Measurements from ENCODE around the gene AJAP1. TPM values are rescaled to one million over a fixed set of nuclear protein-coding genes. Genes with fewer than 3 reads are reported as not detected.

AJAP1 gene
- total RNA-seq, 1 experiment from 2014 or later: not detected

DNA sequence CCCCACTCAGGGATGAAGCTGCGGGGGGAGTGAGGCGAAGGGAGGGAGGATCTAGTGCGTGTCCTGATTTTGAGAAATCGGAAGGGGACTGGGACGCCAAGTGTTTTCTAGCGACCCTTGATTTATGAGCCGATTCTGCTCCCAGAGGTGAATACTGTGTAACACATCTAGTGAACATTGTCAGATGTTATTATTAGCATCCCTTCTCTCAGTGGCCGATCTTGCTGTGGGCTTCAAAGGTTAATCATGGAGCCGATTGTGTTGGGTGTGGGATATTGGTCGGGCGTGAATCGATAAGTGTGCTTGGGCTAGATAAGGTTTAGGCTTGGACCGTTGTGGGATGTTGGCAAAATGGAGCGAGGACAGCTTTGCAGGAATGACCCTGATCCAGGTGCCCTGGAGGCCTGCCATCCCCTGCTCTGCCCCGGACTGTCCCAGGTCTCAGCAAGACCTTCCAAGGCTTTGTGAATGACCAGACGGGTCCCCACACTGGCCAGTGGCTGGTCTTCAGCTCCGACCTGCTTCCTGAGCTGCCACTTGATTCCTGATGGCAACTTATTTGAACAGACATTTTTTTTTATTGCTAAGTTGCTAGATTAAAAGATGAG is 2.2 kb downstream of the AJAP1 start:
- no peak overlapping the region for H3K9ac ChIP-seq (ENCODE audit: low read length)
- no peak overlapping the region for H3K4me2 ChIP-seq (ENCODE audit: low read length)
- CTCF ChIA-PET: no interaction called here
- POLR2A ChIA-PET: no interaction called here
- H3K27ac ChIP-seq (ENCODE audit: low read depth, low read length): no peak overlapping the region
- H4K20me1 ChIP-seq (ENCODE audit: insufficient read depth): no peaks in the 10 kb centered on the region
- RAD21 ChIA-PET (ENCODE audit: low non-redundant PET in 1 of 2, low total read pairs in 2 of 2, uncharacterized antibody in 2 of 2, unreplicated experiment in 2 of 2): no interaction called here
- H3K27me3 ChIP-seq (ENCODE audit: insufficient read depth, low read length): no peaks in the 10 kb centered on the region
- H3K79me2 ChIP-seq (ENCODE audit: insufficient read depth, low read length): no peaks in the 10 kb centered on the region
- DNase-seq (ENCODE audit: low read depth, low spot score): no peak
- H3K9me2 ChIP-seq (ENCODE audit: insufficient read depth): no peaks in the 10 kb centered on the region
- H3K4me1 ChIP-seq (ENCODE audit: control insufficient read depth in 1 of 2, insufficient read depth in 2 of 2, low read length in 2 of 2): peaks cover 0 to 8% of the 10 kb centered on the region in 2 experiments; a peak in 1 of 4 replicates
- H3K36me3 ChIP-seq (ENCODE audit: control insufficient read depth in 1 of 2, insufficient read depth in 2 of 2, low read length in 2 of 2): no peaks in the 10 kb centered on the region
- 0 out of 2 replicates have a peak, but pooled peaks have one; percentile 8 for ATAC-seq
- TF ChIP-seq SIN3A (IDR thresholded peaks at IDR 0.05; ENCODE audit: low read depth): no peak
- no peak for TF ChIP-seq ELF1 (IDR thresholded peaks at IDR 0.05; ENCODE audit: borderline replicate concordance, low read depth)
- no peak for TF ChIP-seq JUND (IDR thresholded peaks at IDR 0.05)
- no peak for TF ChIP-seq POLR2AphosphoS5 (IDR thresholded peaks at IDR 0.05; ENCODE audit: low read depth, low read length)
- no peaks in the 10 kb centered on the region for H3K9me3 ChIP-seq (ENCODE audit: control insufficient read depth in 1 of 2, insufficient read depth in 1 of 2, low read depth in 1 of 2, low read length in 2 of 2)
- no TSS peak for BruUV-seq (replicated peaks)
- no peak overlapping the region for H3K4me3 ChIP-seq (replicated peaks in 1 of 2; ENCODE audit: low read depth in 1 of 2, low read length in 2 of 2)
- no peak overlapping the region for H2AFZ ChIP-seq (ENCODE audit: low read depth, low read length, poor library complexity, severe bottlenecking)
- intact Hi-C loops (cut with micrococcal nuclease): no loop called here

DNA sequence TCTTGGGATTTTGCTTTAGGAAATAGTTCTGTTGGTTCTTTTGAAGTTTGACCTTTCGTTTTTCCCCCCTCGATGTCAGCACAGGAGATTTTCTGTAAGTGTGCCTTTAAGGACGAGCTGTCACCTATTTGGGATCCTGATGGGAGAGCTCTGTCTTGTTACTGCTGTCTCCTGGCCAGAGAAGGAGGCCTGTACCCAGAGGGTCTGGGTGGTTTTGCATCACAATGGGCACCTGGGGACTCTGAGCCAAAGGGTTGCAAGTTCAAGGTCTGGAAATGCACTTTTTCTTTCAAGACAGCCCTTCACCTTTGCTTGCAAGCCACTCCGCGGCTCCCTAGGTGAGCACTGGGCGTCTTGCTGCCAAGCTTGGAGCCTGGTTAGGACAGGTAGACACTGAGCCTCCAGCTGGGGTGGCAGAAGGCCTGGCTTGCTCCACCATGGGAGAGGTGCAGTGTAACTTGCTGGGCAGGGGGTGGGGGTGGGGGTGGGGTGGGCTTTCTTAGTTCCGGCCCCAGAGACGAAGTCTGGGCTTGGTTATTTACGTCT is 2.9 kb downstream of the AJAP1 start:
- no peak overlapping the region for H3K4me3 ChIP-seq (replicated peaks in 1 of 2; ENCODE audit: low read depth in 1 of 2, low read length in 2 of 2)
- no peaks in the 10 kb centered on the region for H3K9me3 ChIP-seq (ENCODE audit: control insufficient read depth in 1 of 2, insufficient read depth in 1 of 2, low read depth in 1 of 2, low read length in 2 of 2)
- no peak overlapping the region for H2AFZ ChIP-seq (ENCODE audit: low read depth, low read length, poor library complexity, severe bottlenecking)
- RAD21 ChIA-PET (ENCODE audit: low non-redundant PET in 1 of 2, low total read pairs in 2 of 2, uncharacterized antibody in 2 of 2, unreplicated experiment in 2 of 2): no interaction called here
- ATAC-seq (no peak), DNase-seq (ENCODE audit: low read depth, low spot score) (no peak)
- no peaks in the 10 kb centered on the region for H3K9me2 ChIP-seq (ENCODE audit: insufficient read depth)
- no peaks in the 10 kb centered on the region for H3K27me3 ChIP-seq (ENCODE audit: insufficient read depth, low read length)
- no peaks in the 10 kb centered on the region for H3K79me2 ChIP-seq (ENCODE audit: insufficient read depth, low read length)
- H3K27ac ChIP-seq (ENCODE audit: low read depth, low read length): no peak overlapping the region
- CTCF ChIA-PET: no interaction called here
- H3K4me1 ChIP-seq (ENCODE audit: control insufficient read depth in 1 of 2, insufficient read depth in 2 of 2, low read length in 2 of 2): peaks cover 0 to 8% of the 10 kb centered on the region in 2 experiments; a peak in 1 of 4 replicates
- H3K36me3 ChIP-seq (ENCODE audit: control insufficient read depth in 1 of 2, insufficient read depth in 2 of 2, low read length in 2 of 2): no peaks in the 10 kb centered on the region
- no TSS peak for BruUV-seq (replicated peaks)
- H3K4me2 ChIP-seq (ENCODE audit: low read length): no peak overlapping the region
- POLR2A ChIA-PET: no interaction called here
- H4K20me1 ChIP-seq (ENCODE audit: insufficient read depth): no peaks in the 10 kb centered on the region
- H3K9ac ChIP-seq (ENCODE audit: low read length): no peak overlapping the region
- intact Hi-C loops (cut with micrococcal nuclease): no loop called here
- TF ChIP-seq SRF (IDR thresholded peaks at IDR 0.05; ENCODE audit: low read depth): no peak
- TF ChIP-seq FOSL1 (IDR thresholded peaks at IDR 0.05; ENCODE audit: low read depth): no peak
- no peak for TF ChIP-seq EZH2 (IDR thresholded peaks at IDR 0.05)
- TF ChIP-seq SIN3A (IDR thresholded peaks at IDR 0.05; ENCODE audit: low read depth): no peak
- no peak for TF ChIP-seq SP1 (IDR thresholded peaks at IDR 0.05; ENCODE audit: low read depth)
- TF ChIP-seq POLR2A (IDR thresholded peaks at IDR 0.05; ENCODE audit: borderline replicate concordance, extremely low read depth, insufficient read depth, insufficient read length): no peak
- TF ChIP-seq POLR2AphosphoS5 (IDR thresholded peaks at IDR 0.05; ENCODE audit: low read depth, low read length): no peak
- no peak for TF ChIP-seq RAD21 (IDR thresholded peaks at IDR 0.05; ENCODE audit: low read depth)
- no peak for TF ChIP-seq ZNF274 (IDR thresholded peaks at IDR 0.05; ENCODE audit: low read depth, low read length)
- TF ChIP-seq, protein P1, sequence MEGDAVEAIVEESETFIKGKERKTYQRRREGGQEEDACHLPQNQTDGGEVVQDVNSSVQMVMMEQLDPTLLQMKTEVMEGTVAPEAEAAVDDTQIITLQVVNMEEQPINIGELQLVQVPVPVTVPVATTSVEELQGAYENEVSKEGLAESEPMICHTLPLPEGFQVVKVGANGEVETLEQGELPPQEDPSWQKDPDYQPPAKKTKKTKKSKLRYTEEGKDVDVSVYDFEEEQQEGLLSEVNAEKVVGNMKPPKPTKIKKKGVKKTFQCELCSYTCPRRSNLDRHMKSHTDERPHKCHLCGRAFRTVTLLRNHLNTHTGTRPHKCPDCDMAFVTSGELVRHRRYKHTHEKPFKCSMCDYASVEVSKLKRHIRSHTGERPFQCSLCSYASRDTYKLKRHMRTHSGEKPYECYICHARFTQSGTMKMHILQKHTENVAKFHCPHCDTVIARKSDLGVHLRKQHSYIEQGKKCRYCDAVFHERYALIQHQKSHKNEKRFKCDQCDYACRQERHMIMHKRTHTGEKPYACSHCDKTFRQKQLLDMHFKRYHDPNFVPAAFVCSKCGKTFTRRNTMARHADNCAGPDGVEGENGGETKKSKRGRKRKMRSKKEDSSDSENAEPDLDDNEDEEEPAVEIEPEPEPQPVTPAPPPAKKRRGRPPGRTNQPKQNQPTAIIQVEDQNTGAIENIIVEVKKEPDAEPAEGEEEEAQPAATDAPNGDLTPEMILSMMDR (IDR thresholded peaks at IDR 0.05 in 2 of 3, conservative IDR thresholded peaks at IDR 0.05 in 1 of 3; ENCODE audit: borderline replicate concordance in 1 of 3, insufficient read depth in 1 of 3, low read depth in 2 of 3, low read length in 2 of 3): no peak
- TF ChIP-seq ELF1 (IDR thresholded peaks at IDR 0.05; ENCODE audit: borderline replicate concordance, low read depth): no peak
- no peak for TF ChIP-seq YY1 (IDR thresholded peaks at IDR 0.05; ENCODE audit: extremely low read depth, insufficient replicate concordance, low read depth, low read length)
- no peak for TF ChIP-seq ZFX (IDR thresholded peaks at IDR 0.05)
- TF ChIP-seq, protein P2, sequence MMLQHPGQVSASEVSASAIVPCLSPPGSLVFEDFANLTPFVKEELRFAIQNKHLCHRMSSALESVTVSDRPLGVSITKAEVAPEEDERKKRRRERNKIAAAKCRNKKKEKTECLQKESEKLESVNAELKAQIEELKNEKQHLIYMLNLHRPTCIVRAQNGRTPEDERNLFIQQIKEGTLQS (IDR thresholded peaks at IDR 0.05): no peak

Measured in HCT116 (cell line).